Stimulated activated naive CD8-positive, alpha-beta T cell treated with anti-CD3 and anti-CD28 coated beads, Interleukin-15, Interleukin-2, amounts not matched to agents 100 U/mL and 50 U/mL, for 24 hours (primary cell): Measurements from ENCODE around the gene RFT1.

ENCODE experiments used
- ATAC-seq: fragments of 150-1000 bp; cut with Tn5 transposase; one replicate; pipeline ENCODE4 v1.10.0; 2021
- DNase-seq: peaks from one replicate; pipeline ENCODE4 v3.0.0; 2021

RFT1 gene

GRCh38 chr3:53092216-53092615 lies 38.0 kb downstream of the RFT1 start:
- ATAC-seq (no peak), DNase-seq (no peak)

- ATAC-seq, result no peak
These were observed 39.2 kb downstream of the RFT1 start for GRCh38 chr3:53091011-53091410.

GRCh38 chr3:53089511-53089910 lies 40.7 kb downstream of the RFT1 start:
- DNase-seq (no peak), ATAC-seq (no peak)

More at GRCh38 chr3:53091011-53091410, 39.2 kb downstream of the RFT1 start:
- no peak for DNase-seq

- ATAC-seq, result no peak
- DNase-seq, result no peak
These were observed 44.8 kb downstream of the RFT1 start for GRCh38 chr3:53085476-53085875.

GRCh38 chr3:53084310-53085001 lies 45.8 kb downstream of the RFT1 start:
- DNase-seq, result no peak
- ATAC-seq, result peak; percentile 25

- no peak for ATAC-seq
- no peak for DNase-seq
These were observed 46.3 kb downstream of the RFT1 start for GRCh38 chr3:53083949-53084309.

GRCh38 chr3:53083521-53083920 lies 46.7 kb downstream of the RFT1 start:
- no peak for ATAC-seq
- no peak for DNase-seq

GRCh38 chr3:53082736-53083135 lies 47.5 kb downstream of the RFT1 start:
- no peak for ATAC-seq
- DNase-seq, result no peak

- no peak for DNase-seq
- no peak for ATAC-seq
These were observed 48.9 kb downstream of the RFT1 start for GRCh38 chr3:53081318-53081717.

- ATAC-seq (no peak), DNase-seq (no peak)
These were observed 49.5 kb downstream of the RFT1 start for GRCh38 chr3:53080612-53081205.

GRCh38 chr3:53079791-53080555 lies 50.3 kb downstream of the RFT1 start:
- no peak for DNase-seq
- no peak for ATAC-seq

GRCh38 chr3:53079147-53079546 lies 51.1 kb downstream of the RFT1 start:
- ATAC-seq, result no peak
- DNase-seq, result no peak

GRCh38 chr3:53078656-53079055 lies 51.6 kb downstream of the RFT1 start:
- no peak for DNase-seq
- no peak for ATAC-seq

GRCh38 chr3:53077476-53078220 lies 52.6 kb downstream of the RFT1 start:
- DNase-seq (no peak), ATAC-seq (no peak)

GRCh38 chr3:53075743-53076140 lies 54.5 kb downstream of the RFT1 start:
- ATAC-seq (no peak), DNase-seq (no peak)

GRCh38 chr3:53074761-53075742 lies 55.2 kb downstream of the RFT1 start:
- DNase-seq (no peak), ATAC-seq (no peak)

- no peak for DNase-seq
- ATAC-seq, result no peak
These were observed 55.9 kb downstream of the RFT1 start for GRCh38 chr3:53074366-53074696.

GRCh38 chr3:53073553-53074365 lies 56.5 kb downstream of the RFT1 start:
- ATAC-seq (no peak), DNase-seq (no peak)

- DNase-seq, result peak; percentile 90
- peak; percentile 92 for ATAC-seq
These were observed 57.3 kb downstream of the RFT1 start for GRCh38 chr3:53072653-53073552.
